ENCODE results near the gene CGB8. TPM values are rescaled to one million over a fixed set of nuclear protein-coding genes. Genes with fewer than 3 reads are reported as not detected.
"Not testable (repeated sequence)": the region's sequence is repeated elsewhere in the genome, so short reads cannot be mapped to it uniquely, and the experiment has no call there.

The CGB8 gene
- total RNA-seq, 2 donors from 2014 or later = not detected

DNA sequence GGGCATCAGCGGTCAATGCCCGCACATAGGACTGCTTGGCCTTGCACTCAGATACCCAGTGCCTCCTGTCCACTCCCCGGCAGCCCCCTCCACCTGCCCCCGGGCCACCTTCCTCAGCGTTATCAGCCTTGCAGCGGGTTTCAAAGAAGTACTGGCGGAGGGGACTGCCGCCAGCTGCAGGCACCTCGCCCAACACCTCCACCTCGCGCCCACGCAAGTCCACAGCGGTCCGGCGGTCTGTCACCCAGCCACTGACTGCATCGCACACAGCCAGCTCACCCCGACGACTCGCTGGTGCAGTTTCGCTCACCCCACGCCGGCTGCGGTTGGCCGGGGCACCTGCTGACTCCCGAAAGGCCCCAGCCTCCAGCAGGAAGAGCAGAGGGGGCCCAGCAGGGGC lies 12.5 kb upstream of the CGB8 start:
- TF ChIP-seq POLR2A (IDR thresholded peaks at IDR 0.05) = no peak
- TF ChIP-seq POLR2AphosphoS5 (IDR thresholded peaks at IDR 0.05) = no peak
- TF ChIP-seq CTCF (IDR thresholded peaks at IDR 0.05) = no peak
- intact Hi-C loops (cut with DNase I) = no loop called here
- Histone ChIP-seq H3K9me3 (no peaks in the 10 kb centered on the region), H3K27ac (no peak overlapping the region), H3K4me1 (replicated peaks) (peaks cover 7% of the 10 kb centered on the region), H3K36me3 (no peaks in the 10 kb centered on the region), H3K27me3 (replicated peaks; ENCODE audit: insufficient read depth) (no peaks in the 10 kb centered on the region), H3K4me3 (no peak overlapping the region)
- WGBS = 79% methylated on average over 21 of the region's 25 CpGs
- no peak for DNase-seq (ENCODE audit: low spot score)

- DNase-seq (ENCODE audit: low spot score) = no peak
- H3K27me3 ChIP-seq (replicated peaks; ENCODE audit: insufficient read depth) = no peaks in the 10 kb centered on the region
- 89% methylated on average over 2 of the region's 2 CpGs for WGBS
- H3K4me3 ChIP-seq = no peak overlapping the region
- H3K4me1 ChIP-seq (replicated peaks) = peaks cover 7% of the 10 kb centered on the region
- intact Hi-C loops (cut with DNase I) = no loop called here
- no peak overlapping the region for H3K27ac ChIP-seq
- no peaks in the 10 kb centered on the region for H3K9me3 ChIP-seq
- H3K36me3 ChIP-seq = no peaks in the 10 kb centered on the region
- TF ChIP-seq CTCF (IDR thresholded peaks at IDR 0.05) (no peak), POLR2AphosphoS5 (IDR thresholded peaks at IDR 0.05) (no peak), POLR2A (IDR thresholded peaks at IDR 0.05) (no peak)
Observed at GRCh38 chr19:49061000-49061399, 12.1 kb upstream of the CGB8 start.

- Histone ChIP-seq H3K4me1 (replicated peaks) (peaks cover 7% of the 10 kb centered on the region), H3K27me3 (replicated peaks; ENCODE audit: insufficient read depth) (no peaks in the 10 kb centered on the region), H3K4me3 (no peak overlapping the region), H3K9me3 (no peaks in the 10 kb centered on the region), H3K27ac (no peak overlapping the region), H3K36me3 (no peaks in the 10 kb centered on the region)
- 48% methylated on average over 9 of the region's 9 CpGs for WGBS
- no peak for TF ChIP-seq CTCF (IDR thresholded peaks at IDR 0.05)
- TF ChIP-seq POLR2AphosphoS5 (IDR thresholded peaks at IDR 0.05) = no peak
- intact Hi-C loops (cut with DNase I) = no loop called here
- no peak for DNase-seq (ENCODE audit: low spot score)
Observed at GRCh38 chr19:49059053-49059452, 10.1 kb upstream of the CGB8 start.

DNA sequence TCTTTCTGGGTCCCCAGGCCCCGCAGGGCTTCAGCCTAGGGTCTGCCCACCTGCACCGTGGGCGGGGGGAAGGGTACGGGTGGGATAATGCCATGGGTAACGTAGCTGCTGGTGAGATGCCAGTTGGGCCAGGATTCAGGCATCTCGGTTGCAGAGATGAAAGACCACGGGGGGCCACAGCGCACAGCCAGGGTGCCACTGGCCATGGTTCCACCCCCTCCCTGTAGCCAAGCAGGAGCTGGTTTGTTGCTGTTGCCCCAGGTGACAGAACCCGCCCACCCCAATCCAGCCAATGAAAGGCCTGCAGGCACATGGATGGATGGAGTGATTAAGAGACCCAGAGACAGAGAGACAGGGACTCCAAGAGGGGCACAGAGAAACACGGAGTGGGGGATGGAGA lies 9.7 kb upstream of the CGB8 start:
- Histone ChIP-seq H3K27ac (no peak overlapping the region), H3K36me3 (no peaks in the 10 kb centered on the region), H3K9me3 (no peaks in the 10 kb centered on the region), H3K4me1 (replicated peaks) (peaks cover 7% of the 10 kb centered on the region), H3K27me3 (replicated peaks; ENCODE audit: insufficient read depth) (no peaks in the 10 kb centered on the region), H3K4me3 (no peak overlapping the region)
- TF ChIP-seq POLR2A (IDR thresholded peaks at IDR 0.05) = no peak
- TF ChIP-seq POLR2AphosphoS5 (IDR thresholded peaks at IDR 0.05) = no peak
- no peak for TF ChIP-seq CTCF (IDR thresholded peaks at IDR 0.05)
- intact Hi-C loops (cut with DNase I) = no loop called here
- peak; percentile 51 for DNase-seq (ENCODE audit: low spot score)
- 20% methylated on average over 10 of the region's 10 CpGs for WGBS

DNA sequence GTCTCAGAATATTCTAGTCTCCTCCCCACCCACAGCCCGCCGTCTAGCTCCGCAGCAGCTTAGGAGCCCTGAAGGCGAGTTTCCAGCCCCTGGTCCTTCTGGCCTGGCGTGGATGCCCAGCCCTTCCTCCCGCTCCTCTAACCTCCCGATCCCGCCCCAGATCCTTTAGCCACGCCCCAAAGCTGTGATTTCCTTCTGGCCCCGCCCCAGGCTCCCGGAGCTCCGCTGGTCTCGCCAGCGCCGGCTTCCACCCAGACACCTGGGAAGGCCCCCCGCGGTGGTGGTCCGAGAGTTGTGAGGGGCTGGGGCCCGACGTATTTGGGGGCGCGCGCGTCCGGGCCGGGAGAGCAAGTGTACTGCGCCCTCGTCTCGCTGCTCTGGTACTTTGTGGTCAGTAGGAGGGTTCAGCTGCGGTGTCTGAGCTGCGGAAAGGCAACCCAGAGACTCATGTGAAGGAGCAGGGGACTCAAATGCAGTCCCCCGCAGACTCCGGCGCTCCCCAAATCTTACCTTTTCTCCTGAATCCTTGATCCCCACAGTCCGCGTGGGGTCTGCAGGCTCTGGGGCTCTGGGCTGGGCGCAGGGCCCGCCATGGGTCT lies 8.8 kb upstream of the CGB8 start, which contains the start of gene CGB7:
Gene CGB7 (minus strand): TSS at position 114 of the 599 bp plus-strand sequence. CDS start 2,374 bp downstream, outside the sequence.
- Histone ChIP-seq H3K27me3 (replicated peaks; ENCODE audit: insufficient read depth) (no peaks in the 10 kb centered on the region), H3K27ac (no peak within 1 kb of the TSS), H3K36me3 (no peaks in the 10 kb centered on the region), H3K4me3 (peak within 1 kb of the TSS; percentile 31 to 35), H3K4me1 (replicated peaks) (peaks cover 7% of the 10 kb centered on the region), H3K9me3 (no peaks in the 10 kb centered on the region)
- intact Hi-C loops (cut with DNase I) = no loop called here
- peak; percentile 74 for DNase-seq (ENCODE audit: low spot score)
- peak; percentile 57 for TF ChIP-seq POLR2A (IDR thresholded peaks at IDR 0.05)
- TF ChIP-seq POLR2AphosphoS5 (IDR thresholded peaks at IDR 0.05) = peak; percentile 35
- no peak for TF ChIP-seq CTCF (IDR thresholded peaks at IDR 0.05)
- WGBS = 4% methylated on average over 38 of the region's 38 CpGs

- H3K4me1 ChIP-seq (replicated peaks); H3K9me3 ChIP-seq; DNase-seq (ENCODE audit: low spot score); H3K27me3 ChIP-seq (replicated peaks; ENCODE audit: insufficient read depth); H3K36me3 ChIP-seq; H3K27ac ChIP-seq; intact Hi-C loops (cut with DNase I): not testable (repeated sequence)
- WGBS = 2% methylated on average over 34 of the region's 34 CpGs
- H3K4me3 ChIP-seq = peak overlapping the region; percentile 31 to 35
Observed at GRCh38 chr19:49056902-49057596, 8.1 kb upstream of the CGB8 start.
